Measurements from ENCODE around the gene LAP3.

Gene LAP3

DNA sequence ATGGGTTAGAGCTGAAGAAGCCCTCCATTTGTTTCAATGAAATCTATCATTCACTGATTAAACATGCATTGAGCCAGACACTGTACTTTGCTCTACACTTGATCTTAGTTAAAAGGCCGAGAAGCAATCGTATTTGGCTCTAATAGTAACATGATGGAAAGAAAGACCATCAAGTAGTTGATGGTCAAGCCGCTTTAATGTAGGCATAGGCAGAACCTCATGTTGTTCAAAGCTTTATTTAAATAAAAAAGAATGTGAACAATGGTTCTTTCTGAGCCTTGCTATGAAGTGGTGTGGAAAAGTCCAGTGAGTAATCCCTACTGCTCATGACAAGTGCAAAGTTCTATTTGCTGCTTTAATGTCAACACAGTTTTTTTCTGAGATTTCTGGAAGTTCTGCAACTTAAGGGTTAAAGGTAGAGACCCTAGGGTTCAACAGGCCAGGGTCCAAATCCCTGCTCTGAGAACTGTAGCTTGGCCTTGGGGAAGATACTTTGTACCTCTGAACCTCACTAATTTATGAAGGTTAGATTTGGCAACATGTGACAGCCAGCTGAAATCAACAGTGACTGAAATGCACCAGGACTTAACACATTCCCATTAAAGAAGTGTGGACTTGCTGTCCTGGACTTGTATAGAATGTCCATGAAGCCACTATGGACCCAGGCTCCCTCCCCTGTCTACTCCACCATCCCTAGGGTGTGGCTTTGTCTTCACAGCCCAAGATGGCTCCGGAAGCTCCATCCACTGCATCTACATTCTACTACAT, 17.9 kb upstream of the LAP3 start:
- Histone ChIP-seq H3K27ac (no peak overlapping the region), H3K27me3 (ENCODE audit: insufficient read depth, low read depth, severe bottlenecking) (no peaks in the 10 kb centered on the region), H3K36me3 (no peaks in the 10 kb centered on the region), H3K9me3 (ENCODE audit: severe bottlenecking) (no peaks in the 10 kb centered on the region), H3K4me3 (ENCODE audit: low read depth, low read length) (no peak overlapping the region)
- DNase-seq, result no peak
- TF ChIP-seq, protein P1, sequence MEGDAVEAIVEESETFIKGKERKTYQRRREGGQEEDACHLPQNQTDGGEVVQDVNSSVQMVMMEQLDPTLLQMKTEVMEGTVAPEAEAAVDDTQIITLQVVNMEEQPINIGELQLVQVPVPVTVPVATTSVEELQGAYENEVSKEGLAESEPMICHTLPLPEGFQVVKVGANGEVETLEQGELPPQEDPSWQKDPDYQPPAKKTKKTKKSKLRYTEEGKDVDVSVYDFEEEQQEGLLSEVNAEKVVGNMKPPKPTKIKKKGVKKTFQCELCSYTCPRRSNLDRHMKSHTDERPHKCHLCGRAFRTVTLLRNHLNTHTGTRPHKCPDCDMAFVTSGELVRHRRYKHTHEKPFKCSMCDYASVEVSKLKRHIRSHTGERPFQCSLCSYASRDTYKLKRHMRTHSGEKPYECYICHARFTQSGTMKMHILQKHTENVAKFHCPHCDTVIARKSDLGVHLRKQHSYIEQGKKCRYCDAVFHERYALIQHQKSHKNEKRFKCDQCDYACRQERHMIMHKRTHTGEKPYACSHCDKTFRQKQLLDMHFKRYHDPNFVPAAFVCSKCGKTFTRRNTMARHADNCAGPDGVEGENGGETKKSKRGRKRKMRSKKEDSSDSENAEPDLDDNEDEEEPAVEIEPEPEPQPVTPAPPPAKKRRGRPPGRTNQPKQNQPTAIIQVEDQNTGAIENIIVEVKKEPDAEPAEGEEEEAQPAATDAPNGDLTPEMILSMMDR (IDR thresholded peaks at IDR 0.05; ENCODE audit: low read depth, low read length), result no peak

DNA sequence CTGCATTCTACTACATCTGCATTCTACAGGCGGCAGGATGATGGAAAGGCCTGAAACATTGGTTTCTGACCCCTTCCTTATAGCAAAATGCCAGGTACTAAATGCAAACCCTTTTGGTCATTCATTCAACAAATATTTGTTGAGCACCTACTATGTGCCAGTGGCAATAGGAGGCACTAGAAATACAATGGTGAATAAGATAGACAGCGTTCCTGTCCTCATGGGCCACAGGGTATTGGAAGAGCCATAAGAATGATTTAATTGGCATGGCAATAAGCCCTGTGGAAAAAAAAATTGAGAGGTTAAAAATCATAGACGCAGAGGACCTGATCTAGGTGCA, 17.3 kb upstream of the LAP3 start:
- H3K36me3 ChIP-seq, result no peaks in the 10 kb centered on the region
- DNase-seq, result no peak
- H3K4me3 ChIP-seq (ENCODE audit: low read depth, low read length), result no peak overlapping the region
- no peak overlapping the region for H3K27ac ChIP-seq
- TF ChIP-seq, protein P1 (IDR thresholded peaks at IDR 0.05; ENCODE audit: low read depth, low read length), result no peak
- H3K9me3 ChIP-seq (ENCODE audit: severe bottlenecking), result no peaks in the 10 kb centered on the region
- H3K27me3 ChIP-seq (ENCODE audit: insufficient read depth, low read depth, severe bottlenecking), result no peaks in the 10 kb centered on the region

DNA sequence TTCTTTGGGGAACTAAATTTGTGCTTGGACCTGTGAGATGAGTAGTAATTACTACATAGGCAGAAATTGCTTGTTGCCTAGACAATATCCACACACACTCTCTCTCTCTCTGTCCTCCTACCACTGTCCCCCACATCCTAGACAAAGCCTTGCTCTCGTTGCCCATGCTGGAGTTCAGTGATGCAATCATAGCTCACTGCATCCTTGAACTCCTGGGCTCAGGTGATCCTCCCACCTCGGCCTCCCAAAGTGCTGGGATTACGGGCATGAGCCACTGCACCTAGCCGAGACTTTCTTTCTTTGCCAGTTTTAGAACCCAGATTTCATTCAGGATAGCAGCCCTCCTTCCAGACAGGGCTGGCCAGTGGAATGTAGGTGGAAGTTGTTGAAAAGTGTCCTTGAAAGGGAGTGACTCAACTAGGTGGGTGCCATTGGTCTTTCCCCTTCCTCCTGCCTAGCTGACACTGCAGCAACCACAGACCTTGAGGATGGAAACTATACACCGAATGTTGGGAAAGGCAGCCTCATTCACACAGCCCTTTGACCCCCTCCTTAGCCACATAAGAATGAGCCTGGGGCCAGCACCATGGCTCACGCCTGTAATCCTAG, 16.8 kb upstream of the LAP3 start:
- TF ChIP-seq, protein P1 (IDR thresholded peaks at IDR 0.05; ENCODE audit: low read depth, low read length), result no peak
- Histone ChIP-seq H3K36me3 (no peaks in the 10 kb centered on the region), H3K9me3 (ENCODE audit: severe bottlenecking) (no peaks in the 10 kb centered on the region), H3K4me3 (ENCODE audit: low read depth, low read length) (no peak overlapping the region), H3K27me3 (ENCODE audit: insufficient read depth, low read depth, severe bottlenecking) (no peaks in the 10 kb centered on the region), H3K27ac (no peak overlapping the region)
- DNase-seq, result no peak

DNA sequence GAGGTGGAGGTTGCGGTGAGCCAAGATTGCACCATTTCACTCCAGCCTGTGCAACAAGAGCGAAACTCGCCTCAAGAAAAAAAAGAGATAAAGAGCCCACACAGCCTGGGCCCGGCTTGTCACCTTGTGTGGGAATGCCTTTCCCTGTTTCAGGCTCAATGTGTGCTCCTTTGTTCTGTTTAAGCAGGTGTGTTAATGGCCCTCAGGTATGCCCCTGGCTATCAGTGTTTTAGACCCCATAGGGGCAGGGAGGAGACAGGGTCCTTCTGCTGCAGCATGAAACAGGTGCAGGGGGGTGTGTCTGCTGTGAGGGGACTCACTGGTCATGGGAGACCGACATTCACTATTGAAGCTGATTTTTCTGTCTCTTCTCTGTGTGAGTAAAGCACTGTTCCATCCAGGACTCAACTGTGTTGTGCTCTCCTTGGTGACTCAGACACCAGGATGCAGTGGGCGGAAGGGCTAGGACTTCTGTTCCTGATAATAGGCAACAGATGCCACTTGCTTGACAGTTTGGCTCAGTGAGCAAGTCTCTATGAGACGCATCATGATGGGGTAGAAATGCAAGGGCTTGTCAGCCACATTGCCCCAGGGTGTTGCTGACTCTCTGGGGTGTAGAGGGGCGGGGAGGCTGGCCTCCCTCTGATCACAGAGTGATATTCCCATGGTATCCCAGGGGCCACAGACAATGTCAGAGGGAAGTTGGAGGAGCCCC, 15.6 kb upstream of the LAP3 start:
- H3K9me3 ChIP-seq (ENCODE audit: severe bottlenecking), result no peaks in the 10 kb centered on the region
- H3K27me3 ChIP-seq (ENCODE audit: insufficient read depth, low read depth, severe bottlenecking), result no peaks in the 10 kb centered on the region
- no peak overlapping the region for H3K27ac ChIP-seq
- H3K36me3 ChIP-seq, result no peaks in the 10 kb centered on the region
- TF ChIP-seq, protein P1 (IDR thresholded peaks at IDR 0.05; ENCODE audit: low read depth, low read length), result no peak
- no peak overlapping the region for H3K4me3 ChIP-seq (ENCODE audit: low read depth, low read length)
- DNase-seq, result no peak

DNA sequence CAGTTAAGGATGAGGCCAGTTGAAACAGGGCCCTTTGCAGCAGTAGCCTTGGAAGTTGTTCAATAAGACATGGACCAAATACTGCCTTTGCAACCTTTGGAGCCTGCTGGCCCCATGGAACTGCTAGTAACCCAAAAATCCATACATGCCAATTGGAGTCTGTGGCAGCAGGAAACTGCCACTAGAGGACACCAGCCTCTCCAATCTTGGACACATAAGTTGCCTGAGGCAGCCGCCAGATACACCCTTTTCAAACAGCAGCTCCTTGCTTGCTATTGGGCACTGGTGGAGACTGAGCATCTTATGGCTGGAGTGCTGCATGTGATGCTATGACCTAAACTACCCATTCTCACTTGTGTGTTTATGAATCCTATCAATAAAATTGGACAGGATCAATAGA, 14.8 kb upstream of the LAP3 start:
- Histone ChIP-seq H3K4me3 (ENCODE audit: low read depth, low read length) (no peak overlapping the region), H3K27ac (no peak overlapping the region), H3K36me3 (no peaks in the 10 kb centered on the region), H3K27me3 (ENCODE audit: insufficient read depth, low read depth, severe bottlenecking) (no peaks in the 10 kb centered on the region), H3K9me3 (ENCODE audit: severe bottlenecking) (no peaks in the 10 kb centered on the region)
- TF ChIP-seq, protein P1 (IDR thresholded peaks at IDR 0.05; ENCODE audit: low read depth, low read length), result peak; percentile 57
- DNase-seq, result no peak

Data from WERI-Rb-1 (cell line).